Cardiac muscle cell (in vitro differentiated cells and primary cell): ENCODE results near the gene MTHFSD. TPM values are rescaled to one million over a fixed set of nuclear protein-coding genes. Genes with fewer than 3 reads are reported as not detected.

Experiments used
- DNase-seq, 2 donors: peaks; one replicate each; pipeline versions ENCODE4 v3.0.0 to v3.0.0-alpha.2; 2010 to 2017; ENCODE audit warnings: low read depth in 1 of 2, low spot score in 1 of 2
- H3K27ac ChIP-seq: fragments of 200-600 bp; sonication (generic); 2 replicates; pipeline ENCODE4 v1.5.1; 2016
- H3K27me3 ChIP-seq: fragments of 200-600 bp; sonication (generic); 2 replicates; pipeline ENCODE4 v1.6.0; 2016; ENCODE audit warnings: control low read depth
- H3K36me3 ChIP-seq: fragments of 200-600 bp; sonication (generic); 2 replicates; pipeline ENCODE4 v1.5.1; 2016; ENCODE audit warnings: control low read depth
- H3K4me1 ChIP-seq: fragments of 200-600 bp; sonication (generic); 2 replicates; pipeline ENCODE4 v1.8.1; 2017; ENCODE audit warnings: low read depth, mild to moderate bottlenecking, mixed run types
- H3K4me3 ChIP-seq: fragments of 200-600 bp; sonication (generic); 2 replicates; pipeline ENCODE4 v1.5.1; 2016; ENCODE audit warnings: mild to moderate bottlenecking
- H3K9me3 ChIP-seq: fragments of 200-600 bp; sonication (generic); 2 replicates; pipeline ENCODE4 v1.5.1; 2017; ENCODE audit warnings: low read depth, mild to moderate bottlenecking, control low read depth
- polyA plus RNA-seq: library from polyadenylated mRNA; unstranded; fragments of >200 nt; fragmentation: Nextera tagmentation; extraction: Ambion mirVana; gene quantifications from 2 replicates; pipeline ENCODE4 v1.2.1, GENCODE V29; 2016
- total RNA-seq: library from RNA; depleted of rRNA; stranded (reverse); fragments of >200 nt; gene quantifications from 2 replicates; pipeline ENCODE4 v1.2.3, GENCODE V29; 2016
- TF ChIP-seq, protein P1 (sequence below): IDR thresholded peaks from 2 replicates; pipeline ENCODE4 v1.5.1; 2012; ENCODE audit warnings: low read depth, mild to moderate bottlenecking, low read length

The MTHFSD gene
- total and polyA plus RNA-seq, 2 experiments from 2014 or later: 23.0 to 36.0 TPM

DNA sequence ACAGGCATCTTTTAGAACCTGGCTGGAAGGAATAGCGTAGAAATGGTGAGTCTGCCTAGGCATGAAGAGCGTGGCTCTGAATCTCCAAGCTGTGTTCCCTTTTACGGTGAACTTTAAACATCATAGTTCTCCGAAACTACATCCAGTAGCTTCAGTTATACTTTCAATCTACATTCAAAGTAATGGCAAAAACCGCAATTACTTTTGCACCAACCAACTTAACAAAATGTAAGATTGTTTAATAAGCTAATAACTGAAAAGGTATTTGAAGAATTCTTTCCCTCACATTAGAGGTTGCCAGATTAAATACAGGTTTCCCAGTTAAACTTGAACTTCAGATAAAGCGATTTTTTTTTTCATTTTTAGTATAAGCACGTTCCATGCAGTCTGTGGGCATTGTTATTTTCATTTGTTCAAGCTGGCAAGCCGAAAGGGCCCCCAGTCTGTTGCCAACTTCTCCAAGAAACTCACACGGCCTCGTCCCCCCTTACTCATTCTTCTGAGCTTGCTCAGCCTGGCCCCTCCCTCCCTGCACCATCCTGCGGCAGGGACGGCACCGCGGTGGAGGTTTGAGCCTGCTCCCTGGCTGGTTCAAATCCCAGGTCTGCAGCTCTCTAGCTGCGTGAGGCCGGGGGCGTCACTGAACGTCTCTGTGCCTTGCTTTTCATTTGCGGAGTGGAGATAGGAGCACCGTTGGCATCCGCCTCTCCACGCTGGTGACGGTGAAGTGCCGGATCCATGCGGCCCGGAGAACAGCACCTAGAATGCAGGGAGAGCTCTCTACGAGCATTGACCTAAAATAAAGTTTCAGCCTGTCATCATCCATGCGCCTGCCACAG, 3.5 kb upstream of the MTHFSD start:
- no peak overlapping the region for H3K4me3 ChIP-seq
- no peaks in the 10 kb centered on the region for H3K27me3 ChIP-seq
- TF ChIP-seq, protein P1, sequence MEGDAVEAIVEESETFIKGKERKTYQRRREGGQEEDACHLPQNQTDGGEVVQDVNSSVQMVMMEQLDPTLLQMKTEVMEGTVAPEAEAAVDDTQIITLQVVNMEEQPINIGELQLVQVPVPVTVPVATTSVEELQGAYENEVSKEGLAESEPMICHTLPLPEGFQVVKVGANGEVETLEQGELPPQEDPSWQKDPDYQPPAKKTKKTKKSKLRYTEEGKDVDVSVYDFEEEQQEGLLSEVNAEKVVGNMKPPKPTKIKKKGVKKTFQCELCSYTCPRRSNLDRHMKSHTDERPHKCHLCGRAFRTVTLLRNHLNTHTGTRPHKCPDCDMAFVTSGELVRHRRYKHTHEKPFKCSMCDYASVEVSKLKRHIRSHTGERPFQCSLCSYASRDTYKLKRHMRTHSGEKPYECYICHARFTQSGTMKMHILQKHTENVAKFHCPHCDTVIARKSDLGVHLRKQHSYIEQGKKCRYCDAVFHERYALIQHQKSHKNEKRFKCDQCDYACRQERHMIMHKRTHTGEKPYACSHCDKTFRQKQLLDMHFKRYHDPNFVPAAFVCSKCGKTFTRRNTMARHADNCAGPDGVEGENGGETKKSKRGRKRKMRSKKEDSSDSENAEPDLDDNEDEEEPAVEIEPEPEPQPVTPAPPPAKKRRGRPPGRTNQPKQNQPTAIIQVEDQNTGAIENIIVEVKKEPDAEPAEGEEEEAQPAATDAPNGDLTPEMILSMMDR: no peak
- no peaks in the 10 kb centered on the region for H3K36me3 ChIP-seq
- H3K9me3 ChIP-seq: no peaks in the 10 kb centered on the region
- no peak for DNase-seq
- no peak overlapping the region for H3K27ac ChIP-seq
- peaks cover 8% of the 10 kb centered on the region for H3K4me1 ChIP-seq

GRCh38 chr16:86557587-86557986, 2.6 kb upstream of the MTHFSD start:
- TF ChIP-seq, protein P1: no peak
- Histone ChIP-seq H3K36me3 (no peaks in the 10 kb centered on the region), H3K4me3 (no peak overlapping the region), H3K9me3 (no peaks in the 10 kb centered on the region), H3K27ac (no peak overlapping the region), H3K27me3 (no peaks in the 10 kb centered on the region), H3K4me1 (peaks cover 3% of the 10 kb centered on the region)
- DNase-seq: no peak

DNA sequence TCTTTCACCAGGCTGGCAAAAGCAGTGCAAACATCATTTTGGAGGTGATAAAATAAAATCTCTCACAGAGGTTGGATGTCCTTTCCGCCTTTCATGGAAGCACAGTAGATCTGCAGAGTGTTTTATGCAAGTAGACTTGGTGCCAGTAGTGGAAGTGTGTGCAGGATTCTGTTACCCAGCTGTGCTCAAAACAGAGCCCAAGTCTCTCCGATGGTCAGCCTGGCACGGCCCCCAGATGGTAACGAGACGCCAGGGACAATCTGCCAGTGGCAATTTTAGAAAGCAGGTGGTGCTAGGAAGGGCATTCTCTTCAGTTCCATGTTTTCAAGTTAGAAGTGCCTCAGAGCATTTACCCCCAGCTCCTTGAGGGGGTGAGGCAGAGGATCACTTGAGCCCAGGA, 1.5 kb upstream of the MTHFSD start:
- no peaks in the 10 kb centered on the region for H3K27me3 ChIP-seq
- H3K4me3 ChIP-seq: no peak overlapping the region
- H3K36me3 ChIP-seq: no peaks in the 10 kb centered on the region
- DNase-seq: no peak
- peaks cover 3% of the 10 kb centered on the region for H3K4me1 ChIP-seq
- H3K9me3 ChIP-seq: no peaks in the 10 kb centered on the region
- H3K27ac ChIP-seq: no peak overlapping the region
- TF ChIP-seq, protein P1: no peak

GRCh38 chr16:86555704-86556075, 655 bp upstream of the MTHFSD start:
- Histone ChIP-seq H3K9me3 (no peaks in the 10 kb centered on the region), H3K4me1 (peaks cover 3% of the 10 kb centered on the region), H3K27ac (no peak overlapping the region), H3K4me3 (peak overlapping the region; percentile 87), H3K36me3 (no peaks in the 10 kb centered on the region), H3K27me3 (no peaks in the 10 kb centered on the region)
- DNase-seq: no peak
- TF ChIP-seq, protein P1: no peak

GRCh38 chr16:86554599-86554916, 477 bp downstream of the MTHFSD start:
- Histone ChIP-seq H3K4me3 (peak overlapping the region; percentile 87), H3K4me1 (peaks cover 3% of the 10 kb centered on the region), H3K36me3 (no peaks in the 10 kb centered on the region), H3K9me3 (no peaks in the 10 kb centered on the region), H3K27me3 (no peaks in the 10 kb centered on the region), H3K27ac (peak overlapping the region; percentile 87)
- TF ChIP-seq, protein P1: no peak
- DNase-seq: peak in 1 of 2 donors; percentile 24
